Activated CD8-positive, alpha-beta T cell treated with anti-CD3 and anti-CD28 coated beads for 36 hours (primary cell): ENCODE data around the gene NCKAP1. TPM values are rescaled to one million over a fixed set of nuclear protein-coding genes. Genes with fewer than 3 reads are reported as not detected.
"Not testable (repeated sequence)": the region's sequence is repeated elsewhere in the genome, so short reads cannot be mapped to it uniquely, and the experiment has no call there.

Source experiments
- ATAC-seq: fragments of 200-7000 bp; cut with Tn5 transposase; one replicate; pipeline ENCODE4 v1.10.0; 2021; ENCODE audit warnings: mild to moderate bottlenecking, moderate library complexity
- CTCF ChIA-PET: fragments of 350-600 bp; sonication (Branson Sonifier 250); formaldehyde crosslinking; loops from one replicate; lab custom pipeline; 2021; ENCODE audit warnings: antibody characterized with exemption; lab: Charles Lee
- POLR2A ChIA-PET: fragments of 350-600 bp; sonication (Branson Sonifier 250); formaldehyde crosslinking; loops from one replicate; lab custom pipeline; 2021; ENCODE audit warnings: antibody characterized with exemption; lab: Charles Lee
- DNase-seq: peaks from one replicate; pipeline ENCODE4 v3.0.0-alpha.2; 2020
- H3K27ac Mint-ChIP-seq: one replicate; pipeline ENCODE4 v1.8.0; 2021; ENCODE audit warnings: mild to moderate bottlenecking, mixed read lengths
- H3K27me3 Mint-ChIP-seq: one replicate; pipeline ENCODE4 v1.8.0; 2021; ENCODE audit warnings: mixed read lengths
- H3K36me3 Mint-ChIP-seq: one replicate; pipeline ENCODE4 v1.8.0; 2021; ENCODE audit warnings: low read depth, mixed read lengths
- H3K4me1 Mint-ChIP-seq: one replicate; pipeline ENCODE4 v1.8.0; 2021; ENCODE audit warnings: low read depth, mixed read lengths
- H3K4me3 Mint-ChIP-seq: one replicate; pipeline ENCODE4 v1.8.0; 2021; ENCODE audit warnings: mild to moderate bottlenecking, moderate library complexity, mixed read lengths
- H3K9me3 Mint-ChIP-seq: one replicate; pipeline ENCODE4 v1.8.0; 2021; ENCODE audit warnings: mixed read lengths
- CTCF ChIP-seq: fragments of 200-600 bp; IDR thresholded peaks from one replicate; pipeline ENCODE4 v1.8.0; 2022; ENCODE audit warnings: antibody characterized with exemption, mild to moderate bottlenecking
- intact Hi-C: fragments of 100-400 bp; cut with micrococcal nuclease; formaldehyde crosslinking; loops from one replicate; pipeline ENCODE4 v1.10.0; 2022
- total RNA-seq, 2 experiments: library from RNA; stranded (reverse); gene quantifications; one replicate each; pipeline ENCODE4 v1.2.3, GENCODE V29; 2021

The NCKAP1 gene
- total RNA-seq, 2 experiments from 2014 or later = 3.1 to 3.9 TPM

- no peak overlapping the region for H3K4me3 Mint-ChIP-seq
- DNase-seq (no peak), ATAC-seq (no peak)
- CTCF ChIA-PET = no interaction called here
- no peak for TF ChIP-seq CTCF
- H3K9me3 Mint-ChIP-seq = no peaks in the 10 kb centered on the region
- H3K36me3 Mint-ChIP-seq = no peaks in the 10 kb centered on the region
- POLR2A ChIA-PET = no interaction called here
- H3K27me3 Mint-ChIP-seq = peaks cover 19% of the 10 kb centered on the region
- H3K4me1 Mint-ChIP-seq = no peaks in the 10 kb centered on the region
- H3K27ac Mint-ChIP-seq = no peak overlapping the region
- intact Hi-C loops = no loop called here
These were observed 16.6 kb downstream of the NCKAP1 start for GRCh38 chr2:183021613-183022012.

GRCh38 chr2:183019718-183020442 lies 18.4 kb downstream of the NCKAP1 start:
- CTCF ChIA-PET = interaction anchor here (0.8 to 0.9 kb wide), 2 partner anchors 262 to 944 kb away, joined by 3 read pairs; no protein-coding TSS in a partner anchor
- H3K36me3 Mint-ChIP-seq = no peaks in the 10 kb centered on the region
- no peaks in the 10 kb centered on the region for H3K4me1 Mint-ChIP-seq
- no peak for TF ChIP-seq CTCF
- H3K4me3 Mint-ChIP-seq = no peak overlapping the region
- H3K27me3 Mint-ChIP-seq = peaks cover 19% of the 10 kb centered on the region
- H3K27ac Mint-ChIP-seq = no peak overlapping the region
- DNase-seq = no peak
- ATAC-seq = no peak
- POLR2A ChIA-PET = no interaction called here
- intact Hi-C loops = no loop called here
- no peaks in the 10 kb centered on the region for H3K9me3 Mint-ChIP-seq

- H3K27ac Mint-ChIP-seq, CTCF ChIA-PET, H3K4me3 Mint-ChIP-seq, H3K4me1 Mint-ChIP-seq, DNase-seq, intact Hi-C loops, POLR2A ChIA-PET, H3K36me3 Mint-ChIP-seq, ATAC-seq, H3K9me3 Mint-ChIP-seq: not testable (repeated sequence)
- peaks cover 24% of the 10 kb centered on the region for H3K27me3 Mint-ChIP-seq
These were observed 20.4 kb downstream of the NCKAP1 start for GRCh38 chr2:183017845-183018244.

- H3K36me3 Mint-ChIP-seq = no peaks in the 10 kb centered on the region
- no peaks in the 10 kb centered on the region for H3K4me1 Mint-ChIP-seq
- no peak for TF ChIP-seq CTCF
- DNase-seq (no peak), ATAC-seq (no peak)
- H3K4me3 Mint-ChIP-seq = no peak overlapping the region
- intact Hi-C loops = no loop called here
- ChIA-PET POLR2A (interaction anchor here (0.6 kb wide), 1 partner anchor 219 kb away, joined by 3 read pairs; no protein-coding TSS in a partner anchor), CTCF (no interaction called here)
- H3K27me3 Mint-ChIP-seq = peaks cover 18% of the 10 kb centered on the region
- H3K27ac Mint-ChIP-seq = no peak overlapping the region
- no peaks in the 10 kb centered on the region for H3K9me3 Mint-ChIP-seq
These were observed 24.3 kb downstream of the NCKAP1 start for GRCh38 chr2:183014005-183014404.

- no peak for ATAC-seq
- Mint-ChIP-seq H3K4me3 (no peak overlapping the region), H3K9me3 (no peaks in the 10 kb centered on the region), H3K4me1 (no peaks in the 10 kb centered on the region), H3K27ac (no peak overlapping the region), H3K27me3 (peaks cover 16% of the 10 kb centered on the region), H3K36me3 (no peaks in the 10 kb centered on the region)
- no peak for DNase-seq
- no peak for TF ChIP-seq CTCF
- POLR2A ChIA-PET = no interaction called here
- intact Hi-C loops = no loop called here
- CTCF ChIA-PET = no interaction called here
These were observed 26.5 kb downstream of the NCKAP1 start for GRCh38 chr2:183011743-183012142.
